T-cell (primary cell): ENCODE data around the gene SCN1A. TPM values are rescaled to one million over a fixed set of nuclear protein-coding genes. Genes with fewer than 3 reads are reported as not detected.

Experiments used
- ATAC-seq, 4 experiments: fragments of 200-7000 bp in 3 of 4; fragments of 150-1000 bp in 1 of 4; cut with Tn5 transposase; replicated peaks in 1 of 4; 1 replicate in 3 of 4; 2 replicates in 1 of 4; pipeline ENCODE4 v1.10.0; 2021; ENCODE audit warnings: moderate library complexity in 3 of 4, mild to moderate bottlenecking in 2 of 4, moderate number of reproducible peaks in 1 of 4
- CTCF ChIA-PET, 2 donors: fragments of 300-600 bp; sonication (Branson Sonifier 250); formaldehyde crosslinking; loops; one replicate each; lab custom pipeline; 2022; ENCODE audit warnings: antibody characterized with exemption in 2 of 2; lab: Charles Lee
- POLR2A ChIA-PET, 2 donors: fragments of 300-600 bp; sonication (Branson Sonifier 250); formaldehyde crosslinking; loops; one replicate each; lab custom pipeline; 2022; ENCODE audit warnings: antibody characterized with exemption in 2 of 2; lab: Charles Lee
- DNase-seq, 35 experiments: peaks; one replicate each; pipeline versions ENCODE4 v3.0.0 to v3.0.0-alpha.2; 2013 to 2023
- H3K27ac ChIP-seq: one replicate; pipeline ENCODE4 v1.5.1; 2013; ENCODE audit warnings: low read length
- H3K27me3 ChIP-seq, 2 experiments: replicated peaks in 1 of 2; 1 replicate in 1 of 2; 2 replicates in 1 of 2; pipeline versions ENCODE4 v1.6.1 to v1.7.0; 2013; ENCODE audit warnings: low read length in 1 of 2, mixed read lengths in 1 of 2; ENCODE audit not compliant: control insufficient read depth in 2 of 2, insufficient read depth in 2 of 2; ENCODE audit errors: extremely low read depth in 1 of 2
- H3K36me3 ChIP-seq, 2 donors: 1 replicate in 1 of 2; 2 replicates in 1 of 2; pipeline versions ENCODE4 v1.6.1 to v1.7.0; 2013; ENCODE audit warnings: low read length in 1 of 2; ENCODE audit not compliant: control insufficient read depth in 2 of 2, insufficient read depth in 1 of 2; ENCODE audit errors: extremely low read depth in 1 of 2
- H3K4me1 ChIP-seq, 2 experiments: 1 replicate in 1 of 2; 2 replicates in 1 of 2; pipeline versions ENCODE4 v1.6.1 to v1.7.0; 2013; ENCODE audit warnings: low read length in 2 of 2, mixed read lengths in 1 of 2; ENCODE audit not compliant: insufficient read depth in 2 of 2, control insufficient read depth in 1 of 2; ENCODE audit errors: extremely low read depth in 1 of 2
- H3K4me3 ChIP-seq, 2 donors: 1 replicate in 1 of 2; 2 replicates in 1 of 2; pipeline versions ENCODE4 v1.5.1 to v1.7.0; 2013; ENCODE audit warnings: mild to moderate bottlenecking in 2 of 2, low read length in 1 of 2, moderate library complexity in 1 of 2; ENCODE audit not compliant: control insufficient read depth in 1 of 2; ENCODE audit errors: extremely low read depth in 1 of 2
- H3K9me3 ChIP-seq: 2 replicates; pipeline ENCODE4 v1.7.0; 2013
- H3K27ac Mint-ChIP-seq, 2 donors: one replicate each; pipeline ENCODE4 v1.8.0; 2020 to 2021; ENCODE audit warnings: mild to moderate bottlenecking in 2 of 2, mixed read lengths in 2 of 2
- H3K27me3 Mint-ChIP-seq, 2 donors: one replicate each; pipeline ENCODE4 v1.8.0; 2021 to 2022; ENCODE audit warnings: mixed read lengths in 2 of 2
- H3K36me3 Mint-ChIP-seq: one replicate; pipeline ENCODE4 v1.8.0; 2021; ENCODE audit warnings: mixed read lengths
- H3K4me1 Mint-ChIP-seq, 3 donors: one replicate each; pipeline ENCODE4 v1.8.0; 2020 to 2022; ENCODE audit warnings: mixed read lengths in 3 of 3, mild to moderate bottlenecking in 1 of 3
- H3K4me3 Mint-ChIP-seq, 3 donors: one replicate each; pipeline ENCODE4 v1.8.0; 2020 to 2022; ENCODE audit warnings: mild to moderate bottlenecking in 3 of 3, mixed read lengths in 3 of 3, moderate library complexity in 3 of 3
- H3K9me3 Mint-ChIP-seq, 3 donors: one replicate each; pipeline ENCODE4 v1.8.0; 2020 to 2022; ENCODE audit warnings: mixed read lengths in 3 of 3
- WGBS: methylation state at CpG from one replicate; pipeline ENCODE4 v1.1.5; 2013; ENCODE audit warnings: missing lambda C conversion rate; ENCODE audit not compliant: insufficient coverage; 5-methylcytosine and 5-hydroxymethylcytosine counted together
- total RNA-seq, 35 experiments: library from RNA in 6 of 35; stranded (reverse) in 6 of 35; fragments of 120-200 nt in 1 of 35; gene quantifications; one replicate each; pipeline versions ENCODE4 v1.2.1 to v1.2.4 and lab custom pipeline; 2013 to 2026

The SCN1A gene
- total RNA-seq: not detected
- not detected for total RNA-seq (2013)
- 0 to 0.10 (median 0) reads per million in 29 experiments for total RNA-seq (lab: John Stamatoyannopoulos, UW)

DNA sequence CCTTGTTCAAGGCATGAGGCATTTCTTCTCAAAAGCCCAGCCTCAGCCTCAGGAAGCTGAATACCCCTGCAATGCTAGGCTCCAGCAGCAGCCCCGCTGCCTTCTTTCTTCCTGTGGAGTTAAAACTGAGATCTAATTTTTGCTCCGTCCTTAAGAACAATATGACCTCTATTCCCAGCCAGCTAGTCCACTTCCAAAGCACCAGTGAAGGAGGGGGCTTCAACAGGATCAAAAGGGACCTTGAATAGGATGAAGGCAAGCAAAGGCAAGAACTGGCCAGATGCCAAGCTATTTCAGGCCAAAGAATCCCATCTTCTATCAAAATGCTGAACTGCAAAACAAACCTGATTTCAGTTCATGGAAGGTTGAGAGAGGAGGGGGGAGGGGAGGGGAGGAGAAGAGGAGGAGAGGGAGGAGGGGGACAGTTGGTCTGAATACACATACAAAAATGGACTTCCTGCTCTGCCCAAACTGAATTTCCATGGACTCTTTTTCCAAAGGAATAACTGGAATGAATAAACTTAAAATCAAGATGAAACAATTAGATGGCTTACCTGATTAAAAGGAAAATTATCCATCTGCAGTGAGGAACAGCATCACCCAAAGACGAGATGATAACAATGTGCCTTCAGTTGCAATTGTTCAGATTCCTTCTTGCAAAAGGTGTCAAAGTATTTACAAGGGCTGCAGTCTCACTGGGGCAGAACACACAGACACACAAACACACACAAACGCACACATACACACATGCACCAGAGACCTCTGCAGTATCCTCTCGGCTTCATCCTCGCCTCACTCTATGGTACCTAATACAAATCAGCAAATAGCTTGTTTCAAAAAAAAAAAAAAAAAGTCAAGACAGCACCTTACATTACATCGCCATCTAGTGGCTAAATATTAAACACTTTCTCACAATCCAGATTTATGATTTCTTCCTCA is at the start of gene SCN1A:
Gene SCN1A (minus strand): TSS at position 804 of the 939 bp plus-strand sequence. CDS start 54,399 bp downstream, outside the sequence.
- 9% methylated on average over 4 of the region's 7 CpGs for WGBS
- ATAC-seq: no peak

DNA sequence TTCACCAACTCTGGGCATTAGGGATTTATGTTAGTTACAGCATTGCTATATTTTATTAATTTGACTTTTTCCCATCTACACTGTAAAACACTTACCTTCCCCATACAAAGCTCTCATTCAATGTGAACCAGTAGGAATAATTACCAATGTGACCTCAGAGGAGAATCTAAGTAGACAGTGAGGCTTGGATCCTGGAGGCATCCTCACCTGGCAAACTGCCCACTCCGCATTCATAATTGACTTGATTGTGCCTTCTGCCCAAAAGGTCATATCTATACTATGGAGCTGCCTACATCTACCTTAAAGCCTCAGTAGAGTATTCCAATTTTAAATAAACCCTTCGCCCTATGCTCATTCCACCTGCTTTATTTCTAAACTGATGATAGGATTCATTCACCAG is 45.4 kb upstream of the SCN1A start:
- CTCF ChIA-PET: no interaction called here
- no peaks in the 10 kb centered on the region for H3K9me3 Mint-ChIP-seq
- no peak overlapping the region for H3K4me3 Mint-ChIP-seq
- H3K27me3 Mint-ChIP-seq: peaks cover 0 to 10% of the 10 kb centered on the region in 2 donors
- no peak for DNase-seq
- Histone ChIP-seq H3K4me3 (no peak overlapping the region), H3K4me1 (no peaks in the 10 kb centered on the region), H3K27me3 (no peaks in the 10 kb centered on the region), H3K9me3 (no peaks in the 10 kb centered on the region), H3K36me3 (no peaks in the 10 kb centered on the region), H3K27ac (no peak overlapping the region)
- H3K36me3 Mint-ChIP-seq: no peaks in the 10 kb centered on the region
- no peaks in the 10 kb centered on the region for H3K4me1 Mint-ChIP-seq
- ATAC-seq: no peak
- WGBS: 100% methylated on average over 1 of the region's 2 CpGs
- H3K27ac Mint-ChIP-seq: no peak overlapping the region
- POLR2A ChIA-PET: no interaction called here

More for the DNA sequence above, at the start of gene SCN1A:
- Mint-ChIP-seq H3K27me3 (peaks cover 14 to 20% of the 10 kb centered on the region in 2 donors), H3K4me1 (peaks cover 4 to 5% (median 4%) of the 10 kb centered on the region in 3 donors), H3K4me3 (no peak within 1 kb of the TSS), H3K36me3 (no peaks in the 10 kb centered on the region), H3K27ac (no peak within 1 kb of the TSS), H3K9me3 (no peaks in the 10 kb centered on the region)
- peak in 2 of 35 experiments; percentile 6 to 44 for DNase-seq
- no peaks in the 10 kb centered on the region for H3K36me3 ChIP-seq
- ChIA-PET CTCF (interaction anchor here (0.5 to 1.9 kb wide), 27 partner anchors 9 to 1165 kb away, joined by 3 to 15 read pairs (median 3); partner anchors contain the start of gene TTC21B (in 1 of the 2)), POLR2A (interaction anchor here in 1 of 2 donors (0.6 kb wide), 2 partner anchors 168 to 1180 kb away, joined by 3 to 4 read pairs; no protein-coding TSS in a partner anchor)
- no peak within 1 kb of the TSS for H3K27ac ChIP-seq
- H3K27me3 ChIP-seq: peaks cover 0 to 2% of the 10 kb centered on the region in 2 experiments
- no peaks in the 10 kb centered on the region for H3K9me3 ChIP-seq
- no peak within 1 kb of the TSS for H3K4me3 ChIP-seq
- no peaks in the 10 kb centered on the region for H3K4me1 ChIP-seq

DNA sequence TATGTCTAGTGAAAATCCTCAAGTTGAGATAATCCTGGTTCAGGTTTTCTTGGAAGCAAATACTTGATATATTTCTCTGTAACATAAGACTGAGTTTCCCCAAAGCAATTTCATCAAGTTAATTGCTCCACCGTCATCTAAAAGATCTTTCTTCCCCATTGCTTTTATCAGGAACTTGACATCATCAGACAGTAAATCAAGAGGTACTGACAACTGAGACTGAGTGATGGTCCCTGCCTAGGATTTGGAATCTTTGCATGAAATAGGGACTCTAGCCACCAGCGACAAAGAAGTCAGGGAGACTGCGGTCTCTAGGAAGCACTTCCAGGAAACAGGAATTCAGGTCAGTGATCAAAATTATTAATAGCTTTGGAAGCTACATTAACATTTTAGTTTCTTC is 43.4 kb upstream of the SCN1A start:
- 78% methylated on average over 2 of the region's 3 CpGs for WGBS
- CTCF ChIA-PET: no interaction called here

DNA sequence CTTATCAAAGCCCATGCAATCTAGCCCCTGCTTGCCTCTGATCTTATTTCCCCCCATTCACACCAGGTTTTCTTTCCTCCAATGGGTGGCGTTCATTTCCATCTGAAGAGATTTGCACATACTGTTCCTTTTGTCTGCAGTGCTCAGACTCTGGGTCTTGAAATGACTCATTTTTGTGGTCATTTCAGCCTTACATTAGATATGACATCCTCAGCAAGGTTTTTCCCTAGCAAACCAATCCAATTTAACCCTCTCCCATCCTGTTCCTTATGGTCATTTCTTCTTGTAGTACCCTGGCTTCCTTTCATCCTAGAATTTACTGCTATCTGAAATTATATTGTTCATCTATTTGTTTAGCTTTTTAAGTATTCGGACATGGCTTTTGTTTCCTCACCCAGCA is 42.5 kb upstream of the SCN1A start:
- H3K4me1 Mint-ChIP-seq: no peaks in the 10 kb centered on the region
- no peaks in the 10 kb centered on the region for H3K4me1 ChIP-seq
- no peak overlapping the region for H3K27ac Mint-ChIP-seq
- ATAC-seq: no peak
- H3K4me3 Mint-ChIP-seq: no peak overlapping the region
- DNase-seq: no peak
- no peak overlapping the region for H3K27ac ChIP-seq
- H3K4me3 ChIP-seq: no peak overlapping the region
- CTCF ChIA-PET: interaction anchor here in 1 of 2 donors (0.6 kb wide), 1 partner anchor 12 kb away, joined by 6 read pairs; no protein-coding TSS in a partner anchor
- peaks cover 0 to 16% of the 10 kb centered on the region in 2 donors for H3K27me3 Mint-ChIP-seq
- POLR2A ChIA-PET: no interaction called here
- H3K27me3 ChIP-seq: no peaks in the 10 kb centered on the region
- H3K36me3 ChIP-seq: no peaks in the 10 kb centered on the region
- H3K9me3 Mint-ChIP-seq: no peaks in the 10 kb centered on the region
- WGBS: 63% methylated on average over 1 of the region's 2 CpGs
- H3K36me3 Mint-ChIP-seq: no peaks in the 10 kb centered on the region
- no peaks in the 10 kb centered on the region for H3K9me3 ChIP-seq

More for the DNA sequence above, 43.4 kb upstream of the SCN1A start:
- ATAC-seq (no peak), DNase-seq (no peak)
- H3K4me1 Mint-ChIP-seq: no peaks in the 10 kb centered on the region
- Histone ChIP-seq H3K27me3 (no peaks in the 10 kb centered on the region), H3K9me3 (no peaks in the 10 kb centered on the region), H3K36me3 (no peaks in the 10 kb centered on the region), H3K4me1 (no peaks in the 10 kb centered on the region), H3K27ac (no peak overlapping the region), H3K4me3 (no peak overlapping the region)
- no peaks in the 10 kb centered on the region for H3K36me3 Mint-ChIP-seq
- H3K4me3 Mint-ChIP-seq: no peak overlapping the region
- H3K27ac Mint-ChIP-seq: no peak overlapping the region
- no peaks in the 10 kb centered on the region for H3K9me3 Mint-ChIP-seq
- POLR2A ChIA-PET: no interaction called here
- H3K27me3 Mint-ChIP-seq: peaks cover 0 to 14% of the 10 kb centered on the region in 2 donors

- ChIA-PET POLR2A (no interaction called here), CTCF (interaction anchor here in 1 of 2 donors (1.0 kb wide), 1 partner anchor 24 kb away, joined by 3 read pairs; no protein-coding TSS in a partner anchor)
- no peak overlapping the region for H3K4me3 Mint-ChIP-seq
- H3K4me1 ChIP-seq: no peaks in the 10 kb centered on the region
- no peaks in the 10 kb centered on the region for H3K4me1 Mint-ChIP-seq
- H3K36me3 ChIP-seq: no peaks in the 10 kb centered on the region
- H3K4me3 ChIP-seq: no peak overlapping the region
- no peak overlapping the region for H3K27ac ChIP-seq
- DNase-seq: no peak
- H3K9me3 Mint-ChIP-seq: no peaks in the 10 kb centered on the region
- H3K27me3 ChIP-seq: no peaks in the 10 kb centered on the region
- no peak for ATAC-seq
- H3K27ac Mint-ChIP-seq: no peak overlapping the region
- no peaks in the 10 kb centered on the region for H3K36me3 Mint-ChIP-seq
- H3K9me3 ChIP-seq: no peaks in the 10 kb centered on the region
- 88% methylated on average over 1 of the region's 2 CpGs for WGBS
- peaks cover 0 to 16% of the 10 kb centered on the region in 2 donors for H3K27me3 Mint-ChIP-seq
Observed at GRCh38 chr2:166167449-166167848, 39.6 kb upstream of the SCN1A start.

GRCh38 chr2:166163775-166164174 is 36.0 kb upstream of the SCN1A start:
- Histone ChIP-seq H3K27me3 (no peaks in the 10 kb centered on the region), H3K9me3 (no peaks in the 10 kb centered on the region), H3K4me1 (no peaks in the 10 kb centered on the region), H3K4me3 (no peak overlapping the region), H3K36me3 (no peaks in the 10 kb centered on the region), H3K27ac (no peak overlapping the region)
- H3K9me3 Mint-ChIP-seq: no peaks in the 10 kb centered on the region
- H3K36me3 Mint-ChIP-seq: no peaks in the 10 kb centered on the region
- ATAC-seq (no peak), DNase-seq (no peak)
- H3K4me1 Mint-ChIP-seq: no peaks in the 10 kb centered on the region
- no peak overlapping the region for H3K27ac Mint-ChIP-seq
- no CpG with 5 or more reads among the region's 2 CpGs for WGBS
- peaks cover 0 to 10% of the 10 kb centered on the region in 2 donors for H3K27me3 Mint-ChIP-seq
- CTCF ChIA-PET: no interaction called here
- POLR2A ChIA-PET: no interaction called here
- H3K4me3 Mint-ChIP-seq: no peak overlapping the region
